Sigmoid colon (tissue), 7 donors: Measurements from ENCODE around the gene PRUNE2. TPM values are rescaled to one million over a fixed set of nuclear protein-coding genes. Genes with fewer than 3 reads are reported as not detected.
"Not testable (repeated sequence)": the region's sequence is repeated elsewhere in the genome, so short reads cannot be mapped to it uniquely, and the experiment has no call there.

ENCODE experiments used
- DNase-seq: peaks from one replicate; pipeline ENCODE4 v3.0.0-alpha.2; 2019
- H3K27ac ChIP-seq, 4 donors: fragments of 200-600 bp; sonication (generic); one replicate each; pipeline ENCODE4 v1.5.1; 2016 to 2019; ENCODE audit warnings: mild to moderate bottlenecking in 1 of 4
- H3K27me3 ChIP-seq, 3 donors: fragments of 200-600 bp; sonication (generic); one replicate each; pipeline ENCODE4 v1.5.1; 2019; ENCODE audit warnings: mild to moderate bottlenecking in 1 of 3
- H3K36me3 ChIP-seq, 4 donors: fragments of 200-600 bp; sonication (generic); one replicate each; pipeline ENCODE4 v1.5.1; 2016 to 2019
- H3K4me1 ChIP-seq, 4 donors: fragments of 200-600 bp; sonication (generic); one replicate each; pipeline ENCODE4 v1.5.1; 2017 to 2019
- H3K4me3 ChIP-seq, 4 donors: fragments of 200-600 bp; sonication (generic); one replicate each; pipeline ENCODE4 v1.5.1; 2017 to 2019; ENCODE audit warnings: mild to moderate bottlenecking in 2 of 4, moderate library complexity in 1 of 4
- H3K9me3 ChIP-seq, 4 donors: fragments of 200-600 bp in 3 of 4; sonication (generic) in 3 of 4; one replicate each; pipeline versions ENCODE4 v1.5.1 to v1.6.1; 2013 to 2019
- CTCF ChIP-seq, 4 experiments: fragments of 450-650 bp in 3 of 4; fragments of 200-600 bp in 1 of 4; IDR thresholded peaks; one replicate each; pipeline ENCODE4 v1.5.1; 2016 to 2019; ENCODE audit warnings: antibody characterized with exemption in 4 of 4, mild to moderate bottlenecking in 3 of 4, moderate library complexity in 2 of 4
- EP300 ChIP-seq, 4 donors: sonication (generic); formaldehyde crosslinking; IDR thresholded peaks; one replicate each; pipeline ENCODE4 v1.6.1; 2017; ENCODE audit warnings: antibody characterized with exemption in 4 of 4
- POLR2A ChIP-seq, 2 donors: fragments of 450-650 bp; IDR thresholded peaks; one replicate each; pipeline ENCODE4 v1.6.1; 2016; ENCODE audit warnings: antibody characterized with exemption in 2 of 2, mild to moderate bottlenecking in 2 of 2, moderate library complexity in 2 of 2
- POLR2AphosphoS5 ChIP-seq, 4 donors: sonication (generic); formaldehyde crosslinking; IDR thresholded peaks; one replicate each; pipeline ENCODE4 v1.6.1; 2017; ENCODE audit warnings: antibody characterized with exemption in 4 of 4
- WGBS, 2 donors: extraction: QIAGEN DNeasy Blood & Tissue Kit; methylation state at CpG; one replicate each; pipeline ENCODE4 v1.1.7; 2013; 5-methylcytosine and 5-hydroxymethylcytosine counted together
- intact Hi-C: fragments of 100-400 bp; cut with DNase I; formaldehyde crosslinking; loops from one replicate; pipeline ENCODE4 v1.15.1; 2023
- polyA plus RNA-seq, 3 donors: library from polyadenylated mRNA; stranded (reverse); fragments of 200-250 nt; gene quantifications; one replicate each; pipeline ENCODE4 v1.2.3, GENCODE V29; 2013
- total RNA-seq, 4 donors: library from RNA; depleted of rRNA; stranded (reverse); fragments of >200 nt; gene quantifications; one replicate each; pipeline ENCODE4 v1.1.0, GENCODE V29; 2016
- donor health status: healthy with polysubstance abuse.
- donor health status: Bipolar disorder and iron deficiency.
- donor health status: healthy.

PRUNE2 gene
- total and polyA plus RNA-seq, 7 donors, result 7.4 to 536 (median 440) TPM

DNA sequence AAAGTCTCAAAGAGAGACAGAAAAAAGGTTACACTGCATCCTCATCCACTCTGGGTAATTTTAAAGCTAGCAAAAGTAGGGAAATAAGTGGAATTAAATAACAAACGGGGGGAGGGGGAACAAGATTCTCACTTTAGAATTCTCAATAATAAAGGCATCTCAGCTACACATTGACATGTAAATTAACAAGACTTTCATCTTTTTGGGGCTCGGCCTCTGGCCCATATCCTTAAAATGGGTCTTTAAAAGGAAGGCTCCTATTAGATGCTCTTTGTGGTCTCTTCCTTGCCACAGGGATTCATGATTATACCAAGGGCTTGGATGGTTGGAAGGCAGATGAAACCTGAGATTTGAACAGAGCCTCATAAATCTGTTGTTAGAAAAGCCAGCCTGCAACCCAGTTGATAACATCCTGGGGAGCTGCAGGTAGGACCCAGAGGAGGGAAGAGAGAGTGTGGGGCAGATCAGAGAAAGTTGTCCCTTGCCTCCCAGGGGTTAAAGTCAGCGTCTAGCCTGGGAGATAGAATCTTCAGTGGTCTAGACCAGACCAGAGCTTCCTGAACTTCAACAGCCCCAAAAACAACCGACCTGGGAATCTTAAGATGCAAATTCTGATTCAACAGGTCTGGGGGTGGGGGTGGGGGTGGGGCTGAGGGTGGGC is 311.0 kb downstream of the PRUNE2 start:
- TF ChIP-seq CTCF (IDR thresholded peaks at IDR 0.05) (no peak), POLR2A (IDR thresholded peaks at IDR 0.05) (no peak), POLR2AphosphoS5 (IDR thresholded peaks at IDR 0.05) (no peak), EP300 (IDR thresholded peaks at IDR 0.05) (no peak)
- Histone ChIP-seq H3K27me3 (peaks cover 0 to 5% (median 0%) of the 10 kb centered on the region in 3 donors), H3K27ac (no peak overlapping the region), H3K4me3 (no peak overlapping the region), H3K9me3 (no peaks in the 10 kb centered on the region), H3K36me3 (no peaks in the 10 kb centered on the region), H3K4me1 (no peaks in the 10 kb centered on the region)
- DNase-seq, result no peak
- intact Hi-C loops, result no loop called here
- WGBS, 2 donors, result 57 to 82% methylated on average over 4 of the region's 4 CpGs

DNA sequence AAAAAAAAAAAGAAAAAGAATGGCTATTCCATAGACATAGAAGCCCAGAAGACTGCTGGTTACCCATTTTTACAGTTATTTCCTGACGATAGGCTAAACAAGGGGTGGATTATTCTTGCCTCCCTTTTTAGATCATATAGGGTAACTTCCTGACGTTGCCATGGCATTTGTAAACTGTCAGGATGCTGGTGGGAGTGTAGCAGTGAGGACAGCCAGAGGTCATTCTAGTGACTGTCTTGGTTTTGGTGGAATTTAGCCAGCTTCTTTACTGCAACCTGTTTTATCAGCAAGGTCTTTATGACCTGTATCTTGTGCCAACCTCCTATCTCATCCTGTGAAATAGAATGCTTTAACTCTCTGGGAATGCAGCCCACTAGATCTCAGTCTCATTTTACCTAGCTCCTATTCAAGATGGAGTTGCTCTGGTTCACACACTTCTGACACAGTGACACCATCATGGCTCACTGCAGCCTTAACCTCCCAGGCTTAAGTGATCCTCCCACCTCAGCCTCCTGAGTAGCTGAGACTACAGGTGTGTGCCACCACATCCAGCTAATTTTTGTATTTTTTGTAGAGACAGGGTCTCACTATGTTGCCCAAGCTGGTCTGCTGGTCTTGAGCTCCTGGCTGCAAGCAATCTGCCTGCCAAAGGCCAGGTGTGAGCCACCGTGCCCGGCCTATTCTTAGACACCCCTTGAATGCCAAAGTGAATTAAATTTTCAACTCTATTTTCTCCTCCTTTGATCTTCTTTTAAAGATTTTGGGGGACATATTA is 311.8 kb downstream of the PRUNE2 start:
- H3K36me3 ChIP-seq, H3K4me3 ChIP-seq, H3K4me1 ChIP-seq, H3K27me3 ChIP-seq, H3K9me3 ChIP-seq, H3K27ac ChIP-seq, intact Hi-C loops, DNase-seq: not testable (repeated sequence)
- 20 to 53% methylated on average over 4 of the region's 4 CpGs for WGBS, 2 donors

GRCh38 chr9:76592974-76593347 is 313.0 kb downstream of the PRUNE2 start:
- H3K36me3 ChIP-seq, result no peaks in the 10 kb centered on the region
- H3K4me1 ChIP-seq, result no peaks in the 10 kb centered on the region
- WGBS, 2 donors, result 37 to 49% methylated on average over 2 of the region's 2 CpGs
- no peak overlapping the region for H3K27ac ChIP-seq
- DNase-seq, result no peak
- H3K4me3 ChIP-seq, result no peak overlapping the region
- intact Hi-C loops, result no loop called here
- peaks cover 0 to 5% (median 0%) of the 10 kb centered on the region in 3 donors for H3K27me3 ChIP-seq
- TF ChIP-seq CTCF (IDR thresholded peaks at IDR 0.05), result no peak
- no peak for TF ChIP-seq EP300 (IDR thresholded peaks at IDR 0.05)
- no peak for TF ChIP-seq POLR2AphosphoS5 (IDR thresholded peaks at IDR 0.05)
- TF ChIP-seq POLR2A (IDR thresholded peaks at IDR 0.05), result no peak
- no peaks in the 10 kb centered on the region for H3K9me3 ChIP-seq

DNA sequence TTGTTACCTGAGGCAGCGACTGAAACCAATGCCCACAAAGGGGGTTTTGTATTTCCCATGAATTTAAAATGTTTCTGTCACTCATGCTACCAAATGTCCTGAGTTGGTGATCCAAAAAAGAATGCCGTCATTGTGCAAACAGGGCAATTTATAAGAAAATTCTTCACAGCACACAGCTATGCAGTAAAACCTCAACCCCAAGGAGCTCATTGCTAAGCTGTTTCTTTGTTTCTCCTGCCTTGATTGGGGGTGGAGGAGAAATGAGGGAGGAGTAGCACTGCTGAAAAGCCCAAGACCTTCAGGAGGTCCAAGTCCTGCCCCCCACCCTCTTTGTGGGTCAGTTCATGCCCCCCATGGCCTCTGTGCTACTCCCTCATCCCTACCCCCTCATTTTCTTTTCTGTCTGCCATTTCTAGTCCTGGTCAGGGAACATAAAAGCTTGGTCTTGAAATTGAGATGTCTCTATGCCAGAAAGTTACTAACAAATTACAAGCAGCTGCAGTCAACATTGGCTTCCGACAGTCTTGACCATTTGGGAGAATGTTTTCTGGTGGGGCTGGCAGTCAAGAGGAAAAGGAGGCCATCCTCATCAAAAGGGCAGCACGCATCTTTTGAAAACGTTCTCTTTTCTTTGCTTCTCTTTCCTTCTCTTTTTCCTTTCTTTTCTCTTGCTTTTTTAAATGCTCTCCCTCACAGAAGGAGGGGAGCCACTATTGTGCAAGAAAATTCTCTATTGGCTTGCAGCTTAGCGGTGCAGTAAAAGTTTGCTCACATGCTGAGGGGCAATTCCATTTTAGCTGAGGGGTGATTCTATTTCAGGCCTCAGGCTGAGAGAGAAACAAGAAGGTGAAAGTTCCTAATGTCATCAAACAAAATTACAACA is 313.6 kb downstream of the PRUNE2 start:
- Histone ChIP-seq H3K27ac (no peak overlapping the region), H3K4me3 (no peak overlapping the region), H3K36me3 (no peaks in the 10 kb centered on the region), H3K27me3 (peaks cover 0 to 5% (median 0%) of the 10 kb centered on the region in 3 donors), H3K4me1 (no peaks in the 10 kb centered on the region), H3K9me3 (no peaks in the 10 kb centered on the region)
- no peak for DNase-seq
- intact Hi-C loops, result no loop called here
- no peak for TF ChIP-seq POLR2A (IDR thresholded peaks at IDR 0.05)
- no peak for TF ChIP-seq EP300 (IDR thresholded peaks at IDR 0.05)
- no peak for TF ChIP-seq POLR2AphosphoS5 (IDR thresholded peaks at IDR 0.05)
- no peak for TF ChIP-seq CTCF (IDR thresholded peaks at IDR 0.05)
- whole genome bisulfite sequencing, 2 donors, result 74 to 80% methylated on average over 6 of the region's 6 CpGs
